GM21723 (cell line): Measurements from ENCODE around the gene TMEM273.

ENCODE experiments used
- ATAC-seq: cut with Tn5 transposase; IDR thresholded peaks from one replicate; pipeline ENCODE4 v1.9.1; 2021; ENCODE audit warnings: mild to moderate bottlenecking, moderate library complexity; ENCODE audit not compliant: unreplicated experiment

TMEM273 gene

GRCh38 chr10:49187950-49188761, at the start of gene TMEM273:
Gene TMEM273 (minus strand): TSS chr10:49188391. CDS start chr10:49188336, 55 bp downstream.
- ATAC-seq = peak; percentile 69

- no peak for ATAC-seq
Observed at GRCh38 chr10:49237985-49238384, 49.8 kb upstream of the TMEM273 start.

- no peak for ATAC-seq
Observed at GRCh38 chr10:49235392-49235791, 47.2 kb upstream of the TMEM273 start.

GRCh38 chr10:49231086-49231820, 43.1 kb upstream of the TMEM273 start:
- no peak for ATAC-seq

GRCh38 chr10:49230004-49230403, 41.8 kb upstream of the TMEM273 start:
- no peak for ATAC-seq

GRCh38 chr10:49228677-49229076, 40.5 kb upstream of the TMEM273 start:
- no peak for ATAC-seq

GRCh38 chr10:49227406-49227805, 39.2 kb upstream of the TMEM273 start:
- no peak for ATAC-seq

GRCh38 chr10:49226594-49226993, 38.4 kb upstream of the TMEM273 start:
- ATAC-seq = no peak

GRCh38 chr10:49225218-49225876, 37.2 kb upstream of the TMEM273 start:
- no peak for ATAC-seq

- ATAC-seq = no peak
Observed at GRCh38 chr10:49223205-49223604, 35.0 kb upstream of the TMEM273 start.

- ATAC-seq = no peak
Observed at GRCh38 chr10:49222170-49222569, 34.0 kb upstream of the TMEM273 start.

GRCh38 chr10:49220679-49221078, 32.5 kb upstream of the TMEM273 start:
- no peak for ATAC-seq

GRCh38 chr10:49220031-49220430, 31.8 kb upstream of the TMEM273 start:
- ATAC-seq = no peak

- ATAC-seq = no peak
Observed at GRCh38 chr10:49219248-49219647, 31.1 kb upstream of the TMEM273 start.

GRCh38 chr10:49218480-49218879, 30.3 kb upstream of the TMEM273 start:
- ATAC-seq = no peak

- ATAC-seq = no peak
Observed at GRCh38 chr10:49217645-49218044, 29.5 kb upstream of the TMEM273 start.

- ATAC-seq = no peak
Observed at GRCh38 chr10:49213211-49213610, 25.0 kb upstream of the TMEM273 start.

GRCh38 chr10:49212783-49213182, 24.6 kb upstream of the TMEM273 start:
- ATAC-seq = no peak

GRCh38 chr10:49212076-49212475, 23.9 kb upstream of the TMEM273 start:
- no peak for ATAC-seq

- no peak for ATAC-seq
Observed at GRCh38 chr10:49208996-49209395, 20.8 kb upstream of the TMEM273 start.

GRCh38 chr10:49207936-49208487, 19.8 kb upstream of the TMEM273 start:
- no peak for ATAC-seq
